Measurements from ENCODE around the gene KMT2A. TPM values are rescaled to one million over a fixed set of nuclear protein-coding genes. Genes with fewer than 3 reads are reported as not detected.

Gene KMT2A
- total RNA-seq, 1 donor from 2014 or later: 14.0 TPM

DNA sequence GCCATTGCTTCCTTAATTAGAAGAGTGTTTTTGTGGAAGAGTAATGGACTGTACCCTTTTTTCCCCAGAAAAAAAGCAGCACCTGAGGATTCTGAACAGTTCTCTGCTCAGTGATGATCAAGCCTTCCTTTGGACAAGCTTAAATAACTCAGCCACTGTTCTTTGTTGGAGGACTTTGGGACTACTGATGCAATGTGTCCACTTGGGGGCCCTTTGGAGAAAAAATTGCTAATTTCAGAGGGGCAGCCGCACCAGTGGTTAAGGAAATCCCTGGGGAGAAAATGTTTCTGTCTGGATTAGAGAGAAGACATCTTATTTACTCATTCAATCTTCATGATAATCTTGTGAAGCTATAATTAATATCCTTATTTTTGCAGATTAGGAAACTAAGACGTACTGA is 5.3 kb upstream of the KMT2A start:
- DNase-seq (ENCODE audit: low read depth) (no peak), FAIRE-seq (no peak)
- H3K4me3 ChIP-seq (ENCODE audit: low read depth, low read length): no peak overlapping the region
- TF ChIP-seq, protein P1, sequence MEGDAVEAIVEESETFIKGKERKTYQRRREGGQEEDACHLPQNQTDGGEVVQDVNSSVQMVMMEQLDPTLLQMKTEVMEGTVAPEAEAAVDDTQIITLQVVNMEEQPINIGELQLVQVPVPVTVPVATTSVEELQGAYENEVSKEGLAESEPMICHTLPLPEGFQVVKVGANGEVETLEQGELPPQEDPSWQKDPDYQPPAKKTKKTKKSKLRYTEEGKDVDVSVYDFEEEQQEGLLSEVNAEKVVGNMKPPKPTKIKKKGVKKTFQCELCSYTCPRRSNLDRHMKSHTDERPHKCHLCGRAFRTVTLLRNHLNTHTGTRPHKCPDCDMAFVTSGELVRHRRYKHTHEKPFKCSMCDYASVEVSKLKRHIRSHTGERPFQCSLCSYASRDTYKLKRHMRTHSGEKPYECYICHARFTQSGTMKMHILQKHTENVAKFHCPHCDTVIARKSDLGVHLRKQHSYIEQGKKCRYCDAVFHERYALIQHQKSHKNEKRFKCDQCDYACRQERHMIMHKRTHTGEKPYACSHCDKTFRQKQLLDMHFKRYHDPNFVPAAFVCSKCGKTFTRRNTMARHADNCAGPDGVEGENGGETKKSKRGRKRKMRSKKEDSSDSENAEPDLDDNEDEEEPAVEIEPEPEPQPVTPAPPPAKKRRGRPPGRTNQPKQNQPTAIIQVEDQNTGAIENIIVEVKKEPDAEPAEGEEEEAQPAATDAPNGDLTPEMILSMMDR (IDR thresholded peaks at IDR 0.05; ENCODE audit: insufficient read depth, low read length, severe bottlenecking): no peak
- H3K27me3 ChIP-seq (ENCODE audit: control insufficient read depth, insufficient read depth, low read length): no peaks in the 10 kb centered on the region
- no peaks in the 10 kb centered on the region for H3K36me3 ChIP-seq (ENCODE audit: control insufficient read depth, insufficient read depth, low read length)

DNA sequence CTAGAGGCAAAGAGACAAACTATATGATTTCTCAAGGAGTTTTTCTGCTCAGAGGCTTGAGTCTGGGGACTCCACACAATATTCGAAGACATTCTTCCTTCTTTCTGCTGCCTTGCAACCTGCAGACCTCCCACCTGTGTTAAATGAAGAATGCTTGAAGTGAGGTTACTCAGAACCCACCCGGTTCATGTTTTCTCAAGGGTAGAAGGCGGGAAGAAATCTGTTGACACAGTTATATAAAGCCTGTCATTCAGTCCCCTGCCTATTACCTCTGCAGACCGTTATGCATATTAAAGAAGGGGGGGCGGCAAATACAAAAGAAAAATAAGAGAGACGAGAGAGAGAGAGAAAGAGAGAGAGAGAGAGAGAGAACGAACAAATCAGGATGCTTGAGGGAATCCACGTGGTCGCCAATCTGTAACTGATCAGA is 2.2 kb upstream of the KMT2A start:
- H3K4me3 ChIP-seq (ENCODE audit: low read depth, low read length): no peak overlapping the region
- FAIRE-seq: no peak
- TF ChIP-seq, protein P1 (IDR thresholded peaks at IDR 0.05; ENCODE audit: insufficient read depth, low read length, severe bottlenecking): no peak

DNA sequence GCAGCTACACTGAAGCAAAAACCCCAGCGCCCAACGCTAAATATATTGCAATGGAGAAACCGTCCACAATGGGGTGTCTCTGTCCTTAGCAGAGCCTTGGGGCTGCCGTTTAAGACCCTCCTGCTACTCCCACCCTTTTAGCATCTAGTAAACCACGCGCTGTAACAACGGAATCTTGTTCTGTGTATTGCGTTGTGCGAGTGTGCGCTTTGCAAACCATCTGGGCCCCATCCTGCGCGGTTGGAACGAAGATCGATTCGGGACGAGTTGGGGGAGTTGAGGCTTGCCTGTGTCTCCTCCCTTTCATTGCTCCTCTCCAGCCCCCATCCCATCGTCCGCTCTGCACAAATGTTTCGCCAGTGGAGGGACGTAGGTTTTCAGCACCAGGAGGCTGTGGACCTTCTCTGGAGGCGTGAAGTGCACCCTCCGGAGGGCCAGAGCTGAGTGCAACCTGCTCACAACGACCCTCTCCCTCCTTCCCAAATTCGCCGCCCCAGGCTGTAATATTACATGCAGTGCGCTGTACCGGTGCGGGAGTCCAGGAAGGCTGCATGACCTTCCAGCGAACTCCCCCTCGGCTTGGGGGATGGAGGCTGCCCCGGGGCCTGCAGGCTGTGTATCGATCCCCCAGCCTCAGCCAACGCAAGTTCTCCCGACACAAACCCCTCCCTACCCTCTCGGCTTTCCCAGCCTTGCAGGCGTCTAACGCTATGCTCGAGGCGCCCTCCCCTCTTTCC is 1.6 kb upstream of the KMT2A start:
- Histone ChIP-seq H3K27me3 (ENCODE audit: control insufficient read depth, insufficient read depth, low read length) (no peaks in the 10 kb centered on the region), H3K36me3 (ENCODE audit: control insufficient read depth, insufficient read depth, low read length) (no peaks in the 10 kb centered on the region), H3K4me3 (ENCODE audit: low read depth, low read length) (peak overlapping the region; percentile 59)
- TF ChIP-seq, protein P1 (IDR thresholded peaks at IDR 0.05; ENCODE audit: insufficient read depth, low read length, severe bottlenecking): no peak
- FAIRE-seq (no peak), DNase-seq (ENCODE audit: low read depth) (no peak)

More for the DNA sequence above, 2.2 kb upstream of the KMT2A start:
- no peak for DNase-seq (ENCODE audit: low read depth)
- Histone ChIP-seq H3K27me3 (ENCODE audit: control insufficient read depth, insufficient read depth, low read length) (no peaks in the 10 kb centered on the region), H3K36me3 (ENCODE audit: control insufficient read depth, insufficient read depth, low read length) (no peaks in the 10 kb centered on the region)

DNA sequence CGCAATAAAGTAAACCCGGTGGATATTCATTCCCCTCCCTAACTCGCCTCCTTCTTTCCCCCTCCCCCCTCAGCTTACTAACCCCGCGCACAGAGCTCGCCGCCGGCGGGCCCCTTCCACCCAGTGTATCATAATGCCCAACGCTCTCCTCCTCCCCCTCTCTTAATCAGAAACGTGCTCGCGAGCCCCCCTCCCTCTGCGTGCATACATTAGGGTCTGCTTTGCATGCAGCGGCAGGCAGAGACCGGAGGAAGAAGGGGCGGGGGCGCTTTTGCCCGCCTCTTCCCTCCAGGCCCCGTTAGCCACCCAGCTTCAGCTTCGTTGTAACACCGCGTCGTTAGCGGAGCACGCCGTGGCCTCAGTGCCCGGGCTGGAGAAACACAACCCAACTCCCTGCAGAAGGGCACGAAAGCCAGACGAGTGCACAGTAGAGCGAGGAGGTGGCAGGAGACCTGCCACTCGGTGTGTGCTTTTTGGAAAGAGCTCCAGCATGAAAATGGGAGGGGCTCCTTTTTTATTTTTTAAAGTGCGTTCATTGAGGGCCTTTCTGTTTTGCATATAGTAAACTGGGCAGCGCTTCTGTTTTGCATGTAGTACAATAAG is 901 bp upstream of the KMT2A start:
- DNase-seq (ENCODE audit: low read depth) (no peak), FAIRE-seq (no peak)
- H3K4me3 ChIP-seq (ENCODE audit: low read depth, low read length): peak overlapping the region; percentile 59
- TF ChIP-seq, protein P1 (IDR thresholded peaks at IDR 0.05; ENCODE audit: insufficient read depth, low read length, severe bottlenecking): no peak
- no peaks in the 10 kb centered on the region for H3K36me3 ChIP-seq (ENCODE audit: control insufficient read depth, insufficient read depth, low read length)
- no peaks in the 10 kb centered on the region for H3K27me3 ChIP-seq (ENCODE audit: control insufficient read depth, insufficient read depth, low read length)

DNA sequence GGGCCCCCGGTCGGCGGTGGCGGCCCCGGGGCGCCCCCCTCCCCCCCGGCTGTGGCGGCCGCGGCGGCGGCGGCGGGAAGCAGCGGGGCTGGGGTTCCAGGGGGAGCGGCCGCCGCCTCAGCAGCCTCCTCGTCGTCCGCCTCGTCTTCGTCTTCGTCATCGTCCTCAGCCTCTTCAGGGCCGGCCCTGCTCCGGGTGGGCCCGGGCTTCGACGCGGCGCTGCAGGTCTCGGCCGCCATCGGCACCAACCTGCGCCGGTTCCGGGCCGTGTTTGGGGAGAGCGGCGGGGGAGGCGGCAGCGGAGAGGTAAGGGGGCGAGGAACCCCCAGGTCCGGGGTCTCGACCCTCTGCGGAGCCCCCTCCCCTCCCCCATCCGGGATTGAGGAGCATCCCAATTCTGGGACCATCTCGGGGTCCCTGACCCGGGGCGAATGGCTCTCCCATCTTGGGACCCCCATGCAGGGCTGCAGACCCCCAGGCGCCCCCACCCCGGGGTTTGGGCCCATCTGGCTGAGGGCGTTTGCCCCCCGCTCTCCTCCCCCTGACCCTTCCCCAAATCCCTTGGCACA is 431 bp downstream of the KMT2A start:
- no peaks in the 10 kb centered on the region for H3K27me3 ChIP-seq (ENCODE audit: control insufficient read depth, insufficient read depth, low read length)
- TF ChIP-seq, protein P1 (IDR thresholded peaks at IDR 0.05; ENCODE audit: insufficient read depth, low read length, severe bottlenecking): no peak
- H3K4me3 ChIP-seq (ENCODE audit: low read depth, low read length): peak overlapping the region; percentile 86
- H3K36me3 ChIP-seq (ENCODE audit: control insufficient read depth, insufficient read depth, low read length): no peaks in the 10 kb centered on the region
- no peak for DNase-seq (ENCODE audit: low read depth)
- FAIRE-seq: no peak

Measured in bronchial epithelial cell (primary cell).